WERI-Rb-1 (cell line): ENCODE data around the gene ARMH1.
A peak's percentile ranks its signal among the peaks of the same experiment; 100 is the strongest.

ENCODE experiments used
- DNase-seq: peaks from one replicate; pipeline ENCODE4 v3.0.0-alpha.2; 2020
- H3K27ac ChIP-seq: fragments of 250-450 bp; sonication (Bioruptor Pico); 2 replicates; pipeline ENCODE4 v1.5.1; 2020; ENCODE audit warnings: mild to moderate bottlenecking, moderate library complexity
- H3K27me3 ChIP-seq: fragments of 250-450 bp; sonication (Bioruptor Pico); 2 replicates; pipeline ENCODE4 v1.5.1; 2021; ENCODE audit warnings: mild to moderate bottlenecking, low read depth, moderate library complexity; ENCODE audit not compliant: insufficient read depth, severe bottlenecking
- H3K36me3 ChIP-seq: fragments of 250-450 bp; sonication (Bioruptor Pico); 2 replicates; pipeline ENCODE4 v1.5.1; 2020; ENCODE audit warnings: mild to moderate bottlenecking, moderate library complexity
- H3K4me3 ChIP-seq: 2 replicates; pipeline ENCODE4 v1.5.1; 2011; ENCODE audit warnings: low read depth, mild to moderate bottlenecking, control low read depth, low read length
- H3K9me3 ChIP-seq: fragments of 250-450 bp; sonication (Bioruptor Pico); 2 replicates; pipeline ENCODE4 v1.5.1; 2021; ENCODE audit warnings: mild to moderate bottlenecking, moderate library complexity; ENCODE audit not compliant: severe bottlenecking
- TF ChIP-seq, protein P1 (sequence below): IDR thresholded peaks from 2 replicates; pipeline ENCODE4 v1.5.1; 2011; ENCODE audit warnings: low read depth, mild to moderate bottlenecking, control low read depth, inconsistent platforms, low read length

ARMH1 gene

DNA sequence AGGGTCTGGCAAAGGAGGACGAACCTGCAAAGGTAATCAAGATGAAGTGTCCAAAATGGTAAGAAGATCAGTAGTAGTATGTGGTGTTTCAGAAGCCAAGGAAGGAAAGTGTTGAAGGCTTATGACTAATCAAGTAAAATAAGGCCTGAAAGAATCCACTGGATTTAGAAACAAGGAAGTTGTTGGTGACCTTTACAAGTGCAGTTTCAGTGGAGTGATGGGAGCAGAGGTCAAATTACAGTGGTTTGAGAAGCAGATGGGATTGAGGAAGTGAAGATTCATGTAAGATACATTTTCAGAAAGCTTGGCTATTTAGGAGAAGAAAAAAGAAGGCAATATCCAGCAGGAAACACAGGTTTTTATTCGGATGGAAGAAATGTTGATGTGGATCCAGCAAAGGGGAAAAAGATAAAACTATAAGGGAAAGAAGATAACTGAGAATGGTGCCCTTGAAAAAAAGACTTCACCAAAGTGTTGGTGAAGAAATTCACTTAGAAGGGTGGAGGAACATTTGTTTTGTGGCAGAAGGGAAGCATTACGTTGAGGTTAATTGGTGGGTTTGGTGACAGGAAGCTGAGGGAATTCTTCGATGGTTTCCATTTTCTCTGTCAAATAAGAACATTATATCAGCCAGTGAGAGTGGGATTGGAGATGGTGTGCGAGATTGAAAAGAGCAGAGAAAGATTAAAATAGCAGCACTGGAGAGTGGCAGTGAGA is 2.1 kb downstream of the ARMH1 start:
- TF ChIP-seq, protein P1, sequence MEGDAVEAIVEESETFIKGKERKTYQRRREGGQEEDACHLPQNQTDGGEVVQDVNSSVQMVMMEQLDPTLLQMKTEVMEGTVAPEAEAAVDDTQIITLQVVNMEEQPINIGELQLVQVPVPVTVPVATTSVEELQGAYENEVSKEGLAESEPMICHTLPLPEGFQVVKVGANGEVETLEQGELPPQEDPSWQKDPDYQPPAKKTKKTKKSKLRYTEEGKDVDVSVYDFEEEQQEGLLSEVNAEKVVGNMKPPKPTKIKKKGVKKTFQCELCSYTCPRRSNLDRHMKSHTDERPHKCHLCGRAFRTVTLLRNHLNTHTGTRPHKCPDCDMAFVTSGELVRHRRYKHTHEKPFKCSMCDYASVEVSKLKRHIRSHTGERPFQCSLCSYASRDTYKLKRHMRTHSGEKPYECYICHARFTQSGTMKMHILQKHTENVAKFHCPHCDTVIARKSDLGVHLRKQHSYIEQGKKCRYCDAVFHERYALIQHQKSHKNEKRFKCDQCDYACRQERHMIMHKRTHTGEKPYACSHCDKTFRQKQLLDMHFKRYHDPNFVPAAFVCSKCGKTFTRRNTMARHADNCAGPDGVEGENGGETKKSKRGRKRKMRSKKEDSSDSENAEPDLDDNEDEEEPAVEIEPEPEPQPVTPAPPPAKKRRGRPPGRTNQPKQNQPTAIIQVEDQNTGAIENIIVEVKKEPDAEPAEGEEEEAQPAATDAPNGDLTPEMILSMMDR, result no peak
- Histone ChIP-seq H3K27ac (no peak overlapping the region), H3K36me3 (no peaks in the 10 kb centered on the region), H3K4me3 (no peak overlapping the region), H3K27me3 (no peaks in the 10 kb centered on the region), H3K9me3 (no peaks in the 10 kb centered on the region)
- DNase-seq, result no peak

DNA sequence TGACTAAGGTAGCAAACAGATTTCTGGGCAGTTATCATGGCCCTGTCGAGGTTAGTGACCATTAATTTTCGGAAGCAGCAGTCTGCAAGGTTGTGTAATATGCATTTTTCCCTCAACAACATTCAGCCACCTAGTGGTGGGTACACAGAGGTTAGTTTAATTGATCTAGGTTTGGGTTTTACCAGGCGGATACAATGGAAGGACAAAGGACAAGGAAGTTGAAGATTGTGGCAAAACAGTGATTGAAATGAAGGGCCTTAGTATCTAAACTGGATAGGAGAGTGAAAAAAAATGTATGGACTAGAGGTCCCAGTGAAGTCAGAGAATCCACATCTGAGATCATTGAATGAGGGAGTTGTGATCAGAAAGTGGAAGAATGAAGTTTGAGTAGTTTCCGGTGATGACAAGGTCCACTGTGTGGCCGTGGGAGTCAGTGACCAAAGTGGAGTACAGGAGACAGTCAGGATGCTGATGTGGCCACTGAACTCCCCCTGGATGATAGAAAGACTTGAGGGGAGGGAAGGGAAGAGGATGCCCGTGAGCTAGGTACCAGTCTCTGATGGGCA is 2.8 kb downstream of the ARMH1 start:
- no peak overlapping the region for H3K27ac ChIP-seq
- no peak for DNase-seq
- TF ChIP-seq, protein P1, result peak; percentile 48; the same call in 1 of the 2 replicates
- H3K4me3 ChIP-seq, result no peak overlapping the region
- no peaks in the 10 kb centered on the region for H3K27me3 ChIP-seq
- H3K9me3 ChIP-seq, result no peaks in the 10 kb centered on the region
- no peaks in the 10 kb centered on the region for H3K36me3 ChIP-seq

DNA sequence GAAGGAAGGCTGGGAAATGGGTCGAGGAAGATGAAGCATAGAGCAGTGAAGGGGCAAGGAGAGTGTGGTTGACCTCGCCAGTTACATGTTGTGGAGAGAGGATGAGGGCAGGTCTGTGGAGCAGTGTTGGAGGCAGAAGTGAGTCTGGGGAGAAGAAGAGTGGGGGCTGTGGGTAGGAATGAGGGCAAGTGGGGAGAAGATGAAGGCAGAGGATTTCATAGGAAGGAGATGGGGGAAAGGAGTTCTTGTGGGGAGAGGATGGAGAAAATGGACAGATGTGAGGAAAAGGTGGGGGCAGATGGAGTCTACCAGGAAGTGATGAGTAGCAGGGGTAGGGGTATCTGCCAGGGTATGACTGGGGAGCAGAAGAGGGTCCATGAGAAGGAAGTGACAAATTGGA is 3.6 kb downstream of the ARMH1 start:
- Histone ChIP-seq H3K27me3 (no peaks in the 10 kb centered on the region), H3K9me3 (no peaks in the 10 kb centered on the region), H3K4me3 (no peak overlapping the region), H3K36me3 (no peaks in the 10 kb centered on the region), H3K27ac (no peak overlapping the region)
- TF ChIP-seq, protein P1, result no peak
- no peak for DNase-seq

DNA sequence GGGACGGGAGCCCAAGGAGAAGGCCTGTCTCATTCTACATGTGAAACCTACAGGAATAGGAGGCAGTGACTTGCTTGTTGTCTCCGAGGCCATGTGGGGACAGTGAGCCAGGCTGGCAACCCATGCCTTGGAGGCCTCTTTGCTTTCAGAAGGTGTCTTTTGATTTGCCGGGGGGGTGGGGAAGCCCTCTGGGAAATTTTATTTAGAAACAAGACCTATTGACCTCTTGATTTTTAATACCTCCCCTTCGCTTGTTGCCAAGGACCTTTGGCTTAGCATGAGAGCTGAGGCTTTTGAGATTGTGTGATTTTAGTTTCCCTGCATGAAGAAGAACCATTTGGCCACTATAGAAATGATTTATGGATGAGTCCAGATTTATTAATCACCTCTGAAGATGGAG is 4.1 kb downstream of the ARMH1 start:
- TF ChIP-seq, protein P1, result no peak
- DNase-seq, result no peak
- Histone ChIP-seq H3K4me3 (no peak overlapping the region), H3K27ac (no peak overlapping the region), H3K27me3 (no peaks in the 10 kb centered on the region), H3K9me3 (no peaks in the 10 kb centered on the region), H3K36me3 (no peaks in the 10 kb centered on the region)

DNA sequence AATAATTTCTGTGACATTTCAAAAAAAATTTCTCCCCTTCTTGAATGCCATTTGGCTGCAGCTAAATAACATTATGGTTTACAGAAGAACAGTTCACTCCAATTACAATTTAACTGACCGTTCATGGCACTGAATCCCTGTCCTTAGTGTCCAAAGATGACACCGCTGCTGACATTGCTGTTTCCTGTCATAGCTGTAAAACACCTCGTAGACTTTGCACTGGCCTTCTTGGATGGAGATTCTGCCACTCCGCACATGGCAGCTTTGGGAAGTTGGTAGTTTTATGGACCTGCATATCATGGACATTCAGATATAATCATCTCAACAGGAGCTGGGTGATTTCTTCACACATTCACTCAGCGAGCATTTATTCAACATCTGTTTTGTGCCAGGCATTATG is 5.0 kb downstream of the ARMH1 start:
- no peak for DNase-seq
- Histone ChIP-seq H3K36me3 (no peaks in the 10 kb centered on the region), H3K4me3 (no peak overlapping the region), H3K9me3 (no peaks in the 10 kb centered on the region), H3K27ac (no peak overlapping the region), H3K27me3 (no peaks in the 10 kb centered on the region)
- TF ChIP-seq, protein P1, result no peak
